IMR-90 (cell line): Measurements from ENCODE around the gene PSMA8. TPM values are rescaled to one million over a fixed set of nuclear protein-coding genes. Genes with fewer than 3 reads are reported as not detected.

ENCODE experiments used
- ATAC-seq: fragments of 200-7000 bp; cut with Tn5 transposase; 2 replicates; pipeline ENCODE4 v1.9.1; 2020; ENCODE audit warnings: low read depth, mild to moderate bottlenecking, moderate library complexity
- BruUV-seq: library from RNA; stranded (reverse); fragments of 400-500 nt; replicated peaks from 2 replicates; lab custom pipeline; 2021; lab: Mats Ljungman, UMichigan
- CTCF ChIA-PET: fragments of 300-600 bp; formaldehyde crosslinking; extraction: SDS; loops from one replicate; lab custom pipeline; 2021; ENCODE audit warnings: antibody characterized with exemption; lab: Yijun Ruan, JAX
- POLR2A ChIA-PET: fragments of 300-600 bp; sonication (Branson Sonifier 250); formaldehyde crosslinking; loops from one replicate; lab custom pipeline; 2022; ENCODE audit warnings: antibody characterized with exemption; ENCODE audit not compliant: unreplicated experiment; lab: Charles Lee
- DNase-seq: peaks from one replicate; pipeline ENCODE4 v3.0.0; 2013
- H2AFZ ChIP-seq: replicated peaks from 2 replicates; pipeline ENCODE3; 2013; ENCODE audit warnings: low read length, mild to moderate bottlenecking; ENCODE audit not compliant: poor library complexity
- H2AK5ac ChIP-seq: 2 replicates; pipeline ENCODE4 v1.6.1; 2013; ENCODE audit warnings: low read depth, low read length, inconsistent platforms
- H2AK9ac ChIP-seq: replicated peaks from 2 replicates; pipeline ENCODE3; 2013; ENCODE audit warnings: mild to moderate bottlenecking, low read depth, low read length, moderate library complexity; ENCODE audit not compliant: poor library complexity
- H2BK120ac ChIP-seq: 2 replicates; pipeline ENCODE4 v1.6.1; 2013; ENCODE audit warnings: low read depth, low read length, inconsistent platforms
- H2BK15ac ChIP-seq: 3 replicates; pipeline ENCODE4 v1.6.1; 2013; ENCODE audit warnings: low read depth, low read length, inconsistent platforms
- H2BK20ac ChIP-seq: 2 replicates; pipeline ENCODE4 v1.6.1; 2013; ENCODE audit warnings: low read depth, mild to moderate bottlenecking, inconsistent platforms, low read length, moderate library complexity
- H2BK5ac ChIP-seq: 2 replicates; pipeline ENCODE4 v1.6.1; 2013; ENCODE audit warnings: mild to moderate bottlenecking, low read depth, low read length, inconsistent platforms; ENCODE audit not compliant: poor library complexity, severe bottlenecking
- H3K14ac ChIP-seq: replicated peaks from 2 replicates; pipeline ENCODE4 v1.6.1; 2013; ENCODE audit warnings: low read depth, low read length, inconsistent platforms
- H3K18ac ChIP-seq: 2 replicates; pipeline ENCODE4 v1.6.1; 2013; ENCODE audit warnings: low read depth, low read length, control low read depth
- H3K23ac ChIP-seq: 2 replicates; pipeline ENCODE4 v1.6.1; 2013; ENCODE audit warnings: low read depth, low read length, inconsistent platforms
- H3K27ac ChIP-seq: 2 replicates; pipeline ENCODE4 v1.5.1; 2013; ENCODE audit warnings: mild to moderate bottlenecking, control low read depth, low read length; ENCODE audit not compliant: insufficient read depth
- H3K27me3 ChIP-seq: 2 replicates; pipeline ENCODE4 v1.6.1; 2013; ENCODE audit warnings: low read length; ENCODE audit not compliant: control insufficient read depth, insufficient read depth
- H3K36me3 ChIP-seq: 2 replicates; pipeline ENCODE4 v1.6.1; 2013; ENCODE audit warnings: low read length, mixed read lengths; ENCODE audit not compliant: control insufficient read depth, insufficient read depth
- H3K4ac ChIP-seq: 2 replicates; pipeline ENCODE4 v1.6.1; 2013; ENCODE audit warnings: low read depth, low read length, inconsistent platforms
- H3K4me1 ChIP-seq: 2 replicates; pipeline ENCODE4 v1.6.1; 2013; ENCODE audit warnings: low read length, mixed read lengths; ENCODE audit not compliant: control insufficient read depth, insufficient read depth
- H3K4me2 ChIP-seq: 2 replicates; pipeline ENCODE4 v1.6.1; 2013; ENCODE audit warnings: low read depth, mild to moderate bottlenecking, control low read depth, low read length, moderate library complexity
- H3K4me3 ChIP-seq: 2 replicates; pipeline ENCODE4 v1.5.1; 2013; ENCODE audit warnings: low read depth, mild to moderate bottlenecking, control low read depth, low read length, moderate library complexity; ENCODE audit not compliant: insufficient read depth
- H3K56ac ChIP-seq: 2 replicates; pipeline ENCODE4 v1.6.1; 2013; ENCODE audit warnings: low read length, inconsistent platforms; ENCODE audit not compliant: insufficient read depth; ENCODE audit errors: extremely low read depth
- H3K79me1 ChIP-seq, 2 experiments: 2 replicates each; pipeline ENCODE4 v1.6.1; 2013; ENCODE audit warnings: low read length in 2 of 2, inconsistent platforms in 1 of 2, low read depth in 1 of 2
- H3K9ac ChIP-seq: 2 replicates; pipeline ENCODE4 v1.6.1; 2013; ENCODE audit warnings: low read depth, low read length, control low read depth
- H3K9me1 ChIP-seq: 2 replicates; pipeline ENCODE4 v1.6.1; 2013; ENCODE audit warnings: low read length, inconsistent platforms; ENCODE audit not compliant: insufficient read depth
- H3K9me3 ChIP-seq: 2 replicates; pipeline ENCODE4 v1.6.1; 2013; ENCODE audit warnings: low read length; ENCODE audit not compliant: control insufficient read depth, insufficient read depth
- H4K20me1 ChIP-seq: 2 replicates; pipeline ENCODE4 v1.6.1; 2013; ENCODE audit warnings: low read length, inconsistent platforms; ENCODE audit not compliant: insufficient read depth
- H4K5ac ChIP-seq: 2 replicates; pipeline ENCODE4 v1.6.1; 2013; ENCODE audit warnings: mild to moderate bottlenecking, low read depth, low read length, control low read depth
- H4K8ac ChIP-seq, 2 experiments: 2 replicates each; pipeline ENCODE4 v1.6.1; 2013; ENCODE audit warnings: low read depth in 2 of 2, low read length in 2 of 2, control low read depth in 1 of 2, inconsistent platforms in 1 of 2
- H4K91ac ChIP-seq: 2 replicates; pipeline ENCODE4 v1.6.1; 2013; ENCODE audit warnings: low read depth, low read length, inconsistent platforms; ENCODE audit not compliant: insufficient read depth
- CEBPB ChIP-seq: IDR thresholded peaks from 2 replicates; pipeline ENCODE4 v1.6.1; 2012; ENCODE audit warnings: low read depth, low read length, improper control_type of control experiment
- CHD1 ChIP-seq: IDR thresholded peaks from 2 replicates; pipeline ENCODE4 v1.6.1; 2012; ENCODE audit warnings: low read depth, low read length, improper control_type of control experiment
- CTCF ChIP-seq: conservative IDR thresholded peaks from 2 replicates; pipeline ENCODE4 v1.5.1; 2012; ENCODE audit warnings: mild to moderate bottlenecking, low read depth, low read length, improper control_type of control experiment
- ELK1 ChIP-seq: fragments of 150-350 bp; IDR thresholded peaks from 2 replicates; pipeline ENCODE4 v1.6.1; 2016; ENCODE audit warnings: low read depth, mild to moderate bottlenecking, low read length, moderate library complexity, borderline replicate concordance
- MAZ ChIP-seq: IDR thresholded peaks from 2 replicates; pipeline ENCODE4 v1.6.1; 2012; ENCODE audit warnings: low read depth, mild to moderate bottlenecking, low read length, improper control_type of control experiment, moderate library complexity, borderline replicate concordance
- MXI1 ChIP-seq: IDR thresholded peaks from 2 replicates; pipeline ENCODE4 v1.6.1; 2012; ENCODE audit warnings: low read depth, mild to moderate bottlenecking, low read length, moderate library complexity, borderline replicate concordance
- POLR2A ChIP-seq: IDR thresholded peaks from 2 replicates; pipeline ENCODE4 v1.6.1; 2012; ENCODE audit warnings: mild to moderate bottlenecking, low read depth, low read length
- RAD21 ChIP-seq: IDR thresholded peaks from 2 replicates; pipeline ENCODE4 v1.6.1; 2012; ENCODE audit warnings: low read length, improper control_type of control experiment
- RCOR1 ChIP-seq: IDR thresholded peaks from 2 replicates; pipeline ENCODE4 v1.6.1; 2012; ENCODE audit warnings: mild to moderate bottlenecking, low read length, improper control_type of control experiment; ENCODE audit not compliant: insufficient replicate concordance
- RFX5 ChIP-seq: IDR thresholded peaks from 2 replicates; pipeline ENCODE4 v1.8.0; 2012; ENCODE audit warnings: low read depth, mild to moderate bottlenecking, low read length, moderate library complexity
- SMC3 ChIP-seq: fragments of 150-350 bp; IDR thresholded peaks from 2 replicates; pipeline ENCODE4 v1.6.1; 2016; ENCODE audit warnings: low read depth, mild to moderate bottlenecking, antibody characterized with exemption, low read length, moderate library complexity
- USF2 ChIP-seq: fragments of 150-350 bp; IDR thresholded peaks from 2 replicates; pipeline ENCODE4 v1.6.1; 2017; ENCODE audit warnings: mild to moderate bottlenecking, antibody characterized with exemption, low read length, low read depth
- WGBS, 2 experiments: methylation state at CpG; one replicate each; pipeline versions ENCODE4 v1.1.5 to v1.1.7; 2013; ENCODE audit warnings: missing lambda C conversion rate in 2 of 2; ENCODE audit not compliant: insufficient read length in 1 of 2; ENCODE audit errors: extremely low coverage in 2 of 2; 5-methylcytosine and 5-hydroxymethylcytosine counted together
- dilution Hi-C: fragments of 300-500 bp; cut with HindIII; formaldehyde crosslinking; loops from one replicate; pipeline ENCODE4 v1.14.3; 2018; ENCODE audit warnings: low sequenced_read_pairs; ENCODE audit not compliant: unreplicated experiment
- in situ Hi-C: fragments of 300-500 bp; cut with MboI; formaldehyde crosslinking; loops from 3 replicates; pipeline ENCODE4 v1.14.3; 2019; ENCODE audit warnings: low sequenced_read_pairs, inconsistent platforms, mixed read lengths
- intact Hi-C: fragments of 100-400 bp; cut with micrococcal nuclease; formaldehyde crosslinking; loops from 2 replicates; pipeline ENCODE4 v1.10.0; 2022
- polyA plus RNA-seq, 3 experiments: library from polyadenylated mRNA; depleted of rRNA; stranded (reverse); fragments of >200 nt; gene quantifications; 2 replicates each; pipeline ENCODE4 v1.2.3, GENCODE V29; 2012; ENCODE audit warnings: low replicate concordance in 1 of 3
- total RNA-seq: library from RNA; depleted of rRNA; stranded (reverse); fragments of >200 nt; gene quantifications from 2 replicates; pipeline ENCODE4 v1.2.3, GENCODE V29; 2012

Gene PSMA8
- total and polyA plus RNA-seq, 2 of the 4 experiments (the other 2 are of a cell fraction) = not detected

GRCh38 chr18:26206488-26206887 lies 72.8 kb downstream of the PSMA8 start:
- Histone ChIP-seq H3K4me3 (no peak overlapping the region), H3K27me3 (no peaks in the 10 kb centered on the region; the same call in 1 of the 2 replicates), H4K91ac (no peak overlapping the region), H3K56ac (no peak overlapping the region), H3K4ac (no peak overlapping the region), H4K20me1 (no peaks in the 10 kb centered on the region), H2BK15ac (no peak overlapping the region), H2BK5ac (no peak overlapping the region), H3K14ac (no peak overlapping the region), H3K9ac (no peak overlapping the region), H2AK5ac (no peak overlapping the region), H3K4me1 (no peaks in the 10 kb centered on the region), H3K36me3 (no peaks in the 10 kb centered on the region), H2AK9ac (no peak overlapping the region), H3K79me1 (no peaks in the 10 kb centered on the region), H3K9me3 (no peaks in the 10 kb centered on the region), H2AFZ (no peak overlapping the region), H3K23ac (no peak overlapping the region), H3K9me1 (no peaks in the 10 kb centered on the region), H2BK120ac (no peak overlapping the region), H4K5ac (no peak overlapping the region), H3K18ac (no peak overlapping the region), H3K4me2 (no peak overlapping the region), H2BK20ac (no peak overlapping the region), H3K27ac (no peak overlapping the region), H4K8ac (no peak overlapping the region)
- ATAC-seq = no peak
- BruUV-seq = no TSS peak
- TF ChIP-seq SMC3 = no peak
- TF ChIP-seq RCOR1 = no peak
- no peak for TF ChIP-seq RFX5
- no peak for TF ChIP-seq MAZ
- TF ChIP-seq RAD21 = no peak
- TF ChIP-seq MXI1 = no peak
- no peak for TF ChIP-seq USF2
- TF ChIP-seq POLR2A = no peak
- no peak for TF ChIP-seq CTCF
- no peak for TF ChIP-seq CHD1
- no peak for TF ChIP-seq CEBPB
- no peak for TF ChIP-seq ELK1
- POLR2A ChIA-PET = no interaction called here
- no CpG with 5 or more reads among the region's 2 CpGs for WGBS, 2 experiments
- dilution Hi-C loops = no loop called here
- in situ Hi-C loops = no loop called here
- intact Hi-C loops = no loop called here
- CTCF ChIA-PET = interaction anchor here (0.6 kb wide), 1 partner anchor 9 kb away, joined by 4 read pairs; no protein-coding TSS in a partner anchor
- DNase-seq = no peak
